Neural cell (in vitro differentiated cells): ENCODE data around the gene KRT27. TPM values are rescaled to one million over a fixed set of nuclear protein-coding genes. Genes with fewer than 3 reads are reported as not detected.

Experiments used
- H2AFZ ChIP-seq: fragments of 200-600, 300-800 bp; sonication (generic), shearing (Covaris generic); 2 replicates; pipeline ENCODE4 v1.6.0; 2014; ENCODE audit warnings: low read depth, mild to moderate bottlenecking, antibody characterized with exemption, low read length, moderate library complexity
- H3F3A ChIP-seq: fragments of 200-600 bp; shearing (Covaris generic); 2 replicates; pipeline ENCODE4 v1.6.1; 2016; ENCODE audit warnings: mild to moderate bottlenecking, moderate library complexity, mixed read lengths, antibody characterized with exemption, low read length; ENCODE audit not compliant: insufficient read depth, poor library complexity, severe bottlenecking
- H3K27ac ChIP-seq: fragments of 200-600, 300-800 bp; sonication (generic), shearing (Covaris generic); 2 replicates; pipeline ENCODE4 v1.5.1; 2014; ENCODE audit warnings: mild to moderate bottlenecking, low read length, moderate library complexity
- H3K27me3 ChIP-seq: fragments of 300-800, 200-600 bp; sonication (generic), shearing (Covaris generic); 2 replicates; pipeline ENCODE4 v1.6.0; 2014; ENCODE audit warnings: mild to moderate bottlenecking, low read depth, low read length, moderate library complexity; ENCODE audit not compliant: insufficient read depth
- H3K36me3 ChIP-seq: fragments of 300-800, 200-600 bp; sonication (generic), shearing (Covaris generic); 2 replicates; pipeline ENCODE4 v1.5.1; 2014; ENCODE audit warnings: mild to moderate bottlenecking, antibody characterized with exemption, low read length, moderate library complexity; ENCODE audit not compliant: insufficient read depth
- H3K4me2 ChIP-seq: fragments of 300-800, 200-600 bp; sonication (generic), shearing (Covaris generic); 2 replicates; pipeline ENCODE4 v1.6.0; 2014; ENCODE audit warnings: mild to moderate bottlenecking, low read length
- H3K4me3 ChIP-seq: fragments of 300-800, 200-600 bp; sonication (generic), shearing (Covaris generic); 2 replicates; pipeline ENCODE4 v1.5.1; 2014; ENCODE audit warnings: mild to moderate bottlenecking, low read length, moderate library complexity
- H3K79me2 ChIP-seq: fragments of 200-600 bp; shearing (Covaris generic); replicated peaks from 2 replicates; pipeline ENCODE4 v1.6.0; 2014; ENCODE audit warnings: mild to moderate bottlenecking, low read length, moderate library complexity; ENCODE audit not compliant: insufficient read depth
- H3K9ac ChIP-seq: fragments of 300-800, 200-600 bp; sonication (generic), shearing (Covaris generic); 2 replicates; pipeline ENCODE4 v1.6.1; 2016; ENCODE audit warnings: mild to moderate bottlenecking, low read length, mixed read lengths
- H3K9me2 ChIP-seq: fragments of 200-600 bp; shearing (Covaris generic); 2 replicates; pipeline ENCODE4 v1.6.1; 2016; ENCODE audit warnings: mild to moderate bottlenecking, low read length, mixed read lengths; ENCODE audit not compliant: insufficient read depth
- H3K9me3 ChIP-seq: fragments of 200-600, 300-800 bp; sonication (generic), shearing (Covaris generic); 2 replicates; pipeline ENCODE4 v1.6.1; 2016; ENCODE audit warnings: mild to moderate bottlenecking, mixed run types, low read length, moderate library complexity, mixed read lengths
- H4K20me1 ChIP-seq: fragments of 200-600 bp; shearing (Covaris generic); 2 replicates; pipeline ENCODE4 v1.6.1; 2016; ENCODE audit warnings: mild to moderate bottlenecking, mixed run types; ENCODE audit not compliant: insufficient read depth
- CTCF ChIP-seq: fragments of 450-650 bp; IDR thresholded peaks from 2 replicates; pipeline ENCODE4 v1.5.1; 2014; ENCODE audit warnings: antibody characterized with exemption, mild to moderate bottlenecking, moderate library complexity; ENCODE audit not compliant: poor library complexity, severe bottlenecking
- EP300 ChIP-seq: fragments of 450-650 bp; conservative IDR thresholded peaks from 2 replicates; pipeline ENCODE4 v1.6.1; 2014; ENCODE audit warnings: antibody characterized with exemption, mild to moderate bottlenecking, moderate library complexity; ENCODE audit not compliant: poor library complexity, severe bottlenecking
- EZH2 ChIP-seq: fragments of 200-600, 300-800 bp; shearing (Covaris generic), sonication (generic); IDR thresholded peaks from 2 replicates; pipeline ENCODE4 v1.6.1; 2014; ENCODE audit warnings: antibody characterized with exemption, low read length, borderline replicate concordance, mild to moderate bottlenecking; ENCODE audit not compliant: insufficient read depth, poor library complexity, severe bottlenecking
- MXI1 ChIP-seq: fragments of 450-650 bp; conservative IDR thresholded peaks from 2 replicates; pipeline ENCODE4 v1.6.1; 2014; ENCODE audit warnings: antibody characterized with exemption, mild to moderate bottlenecking; ENCODE audit not compliant: poor library complexity, severe bottlenecking
- POLR2AphosphoS5 ChIP-seq: IDR thresholded peaks from 2 replicates; pipeline ENCODE4 v1.6.1; 2012
- RAD21 ChIP-seq: fragments of 450-650 bp; conservative IDR thresholded peaks from 2 replicates; pipeline ENCODE4 v1.6.1; 2014; ENCODE audit warnings: antibody characterized with exemption, mild to moderate bottlenecking, moderate library complexity
- REST ChIP-seq: IDR thresholded peaks from 2 replicates; pipeline ENCODE4 v1.6.1; 2012; ENCODE audit warnings: borderline replicate concordance
- SMC3 ChIP-seq: fragments of 450-650 bp; conservative IDR thresholded peaks from 2 replicates; pipeline ENCODE4 v1.6.1; 2014; ENCODE audit warnings: antibody characterized with exemption, mild to moderate bottlenecking, moderate library complexity; ENCODE audit not compliant: poor library complexity
- TAF1 ChIP-seq: IDR thresholded peaks from 2 replicates; pipeline ENCODE4 v1.6.1; 2012; ENCODE audit warnings: low read depth
- polyA plus RNA-seq: library from polyadenylated mRNA; depleted of rRNA; stranded (reverse); fragments of >200 nt; gene quantifications from 2 replicates; pipeline ENCODE4 v1.2.3, GENCODE V29; 2014

Gene KRT27
- polyA plus RNA-seq, 1 donor from 2014 or later, result not detected

- Histone ChIP-seq H3K27ac (no peak overlapping the region), H3K9ac (no peak overlapping the region), H3K4me2 (no peak overlapping the region), H3K9me3 (peaks cover 7% of the 10 kb centered on the region), H2AFZ (no peak overlapping the region), H3K9me2 (no peaks in the 10 kb centered on the region), H3K27me3 (no peaks in the 10 kb centered on the region), H3K36me3 (no peaks in the 10 kb centered on the region), H3K4me3 (no peak overlapping the region), H3K79me2 (no peaks in the 10 kb centered on the region), H4K20me1 (no peaks in the 10 kb centered on the region), H3F3A (no peaks in the 10 kb centered on the region)
- TF ChIP-seq MXI1 (no peak), SMC3 (no peak), CTCF (no peak), REST (no peak), EZH2 (no peak), TAF1 (no peak), EP300 (no peak), POLR2AphosphoS5 (no peak), RAD21 (no peak)
Measured at GRCh38 chr17:40765657-40766056, 16.7 kb downstream of the KRT27 start.

GRCh38 chr17:40763752-40764151 is 18.6 kb downstream of the KRT27 start:
- Histone ChIP-seq H4K20me1 (no peaks in the 10 kb centered on the region), H3K9me3 (peaks cover 7% of the 10 kb centered on the region), H3K27ac (no peak overlapping the region), H3K4me2 (no peak overlapping the region), H2AFZ (no peak overlapping the region), H3K9ac (no peak overlapping the region), H3K36me3 (no peaks in the 10 kb centered on the region), H3K27me3 (no peaks in the 10 kb centered on the region), H3K4me3 (no peak overlapping the region), H3F3A (no peaks in the 10 kb centered on the region), H3K9me2 (no peaks in the 10 kb centered on the region), H3K79me2 (no peaks in the 10 kb centered on the region)
- TF ChIP-seq EP300 (no peak), MXI1 (no peak), RAD21 (no peak), EZH2 (no peak), TAF1 (no peak), CTCF (no peak), POLR2AphosphoS5 (no peak), REST (no peak), SMC3 (no peak)
